Measurements from ENCODE around the gene DIO1.

Gene DIO1

DNA sequence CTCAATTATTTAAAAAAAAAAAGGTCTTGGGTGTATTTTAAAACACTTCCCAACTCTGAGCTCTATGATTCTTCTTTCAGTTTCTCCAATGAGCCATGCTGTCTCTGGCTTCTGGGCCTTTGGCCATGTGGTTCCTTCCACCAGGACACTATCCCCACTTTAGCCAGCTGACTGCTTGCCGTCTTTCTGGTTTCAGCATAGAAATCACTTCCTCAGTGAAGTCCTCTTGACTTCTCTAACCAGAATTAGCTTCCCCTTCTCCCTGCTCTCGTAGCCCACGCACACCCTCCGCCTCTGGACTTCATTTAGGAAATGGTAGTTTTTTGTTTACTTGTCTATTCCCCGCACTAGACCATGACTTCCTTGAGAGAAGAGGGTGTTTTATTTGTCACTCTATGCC lies 1.1 kb upstream of the DIO1 start:
- in situ Hi-C loops (cut with HindIII; ENCODE audit: low sequenced_read_pairs), result no loop called here

DNA sequence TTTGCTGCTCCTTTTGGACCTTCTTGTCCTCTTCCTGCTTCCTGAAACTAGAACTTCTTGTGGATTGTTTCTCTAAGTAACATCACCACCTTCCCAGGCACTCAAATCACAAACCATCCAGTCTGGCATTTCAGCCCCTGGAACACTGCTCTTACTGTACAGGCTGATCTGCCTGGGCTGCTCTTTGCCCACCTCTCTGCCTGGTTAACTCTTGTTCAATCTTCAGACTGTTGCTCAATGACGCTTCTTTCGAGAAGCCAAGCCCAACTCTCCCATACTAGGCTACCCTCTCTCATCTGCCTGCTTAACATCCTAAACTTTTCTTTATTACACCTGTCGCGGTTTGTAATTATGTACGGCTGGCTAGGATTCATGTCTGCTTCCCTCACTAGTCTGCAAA lies 657 bp downstream of the DIO1 start:
- in situ Hi-C loops (cut with HindIII; ENCODE audit: low sequenced_read_pairs), result no loop called here

DNA sequence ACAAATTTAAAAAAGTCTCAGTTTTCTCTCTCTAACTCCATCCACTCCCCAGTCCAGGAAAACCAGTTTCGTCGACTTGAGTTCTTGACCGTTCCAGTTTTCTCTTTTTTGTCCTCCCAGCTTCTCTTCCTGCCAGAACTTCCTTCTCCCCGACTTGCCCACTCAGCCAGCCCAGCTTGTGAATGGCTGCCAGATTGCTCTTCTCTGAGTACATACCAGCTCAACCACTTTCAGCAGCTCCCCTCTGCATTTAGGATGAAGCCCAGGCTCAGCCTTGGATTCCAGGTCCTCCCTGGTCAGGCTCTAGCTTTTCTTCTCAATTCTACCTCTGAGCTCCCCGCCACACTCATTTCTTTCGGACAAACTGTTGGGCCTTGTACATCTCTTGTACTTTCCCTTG lies 1.4 kb downstream of the DIO1 start:
- in situ Hi-C loops (cut with HindIII; ENCODE audit: low sequenced_read_pairs), result no loop called here

DNA sequence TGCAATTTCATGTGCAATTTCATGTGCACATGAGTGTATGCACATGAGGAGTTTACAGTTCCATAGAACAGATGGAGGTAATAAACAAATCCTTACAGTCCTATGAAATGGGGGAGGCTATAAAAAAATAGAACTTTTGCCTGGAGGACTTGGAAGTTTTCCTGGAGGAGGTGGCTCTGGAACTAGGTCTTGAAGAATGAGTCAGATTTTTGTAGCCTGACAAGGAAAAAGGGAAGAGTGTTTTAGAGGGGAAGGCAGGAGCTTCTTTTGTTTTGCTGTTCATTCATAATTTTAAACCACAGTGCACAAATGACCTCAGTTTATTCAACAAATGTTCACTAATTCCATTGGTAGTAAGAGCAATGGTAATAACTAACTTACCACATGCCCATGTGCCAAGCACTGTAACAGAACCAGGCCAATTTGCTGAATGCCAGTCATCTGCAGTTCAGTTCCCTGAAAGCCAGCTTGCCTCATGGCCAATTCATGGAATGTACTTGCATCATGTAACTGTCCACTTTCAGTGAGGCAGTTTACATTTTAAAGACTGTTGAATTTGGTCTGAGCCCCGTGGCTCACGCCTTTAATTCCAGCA lies 2.7 kb downstream of the DIO1 start:
- in situ Hi-C loops (cut with HindIII; ENCODE audit: low sequenced_read_pairs), result no loop called here

DNA sequence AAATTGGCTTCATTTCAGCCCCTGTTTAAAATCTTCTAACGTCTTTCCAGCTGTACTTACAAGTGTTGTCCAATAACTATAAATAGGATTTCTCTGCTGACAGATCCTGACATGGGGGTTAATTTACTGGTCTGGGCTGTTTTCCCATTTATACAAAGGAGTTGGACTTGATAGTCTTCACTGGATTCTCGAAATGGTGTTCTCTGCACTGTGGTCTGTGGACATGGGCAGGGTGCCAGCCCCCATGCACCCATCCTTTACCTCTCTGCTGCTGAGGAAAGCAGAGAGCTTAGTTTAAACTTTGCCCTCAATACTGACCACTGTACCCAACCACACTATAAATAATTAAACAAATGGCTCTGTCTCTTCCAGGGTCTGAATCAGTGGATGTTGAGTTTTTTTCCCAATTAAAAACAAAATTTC lies 5.2 kb downstream of the DIO1 start:
- in situ Hi-C loops (cut with HindIII; ENCODE audit: low sequenced_read_pairs), result no loop called here

DNA sequence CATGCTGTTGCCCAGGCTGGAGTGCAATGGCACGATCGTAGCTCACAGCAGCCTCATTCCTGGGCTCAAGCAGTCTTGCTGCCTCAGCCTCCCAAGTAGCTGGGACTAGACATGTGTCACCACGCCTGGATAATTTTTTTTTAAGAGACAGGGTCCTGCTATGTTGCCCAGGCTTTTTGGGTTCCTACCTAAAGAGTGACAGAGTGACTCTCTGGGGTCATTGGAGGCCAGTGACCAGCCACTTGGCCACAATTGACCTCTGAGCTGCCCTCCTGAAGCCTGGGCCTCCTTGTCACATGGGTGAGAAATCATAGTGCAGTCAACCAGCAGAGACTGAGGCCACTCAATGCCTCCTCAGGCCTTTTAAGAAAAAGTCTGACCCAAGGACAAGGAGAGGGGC lies 5.7 kb downstream of the DIO1 start:
- in situ Hi-C loops (cut with HindIII; ENCODE audit: low sequenced_read_pairs), result no loop called here

DNA sequence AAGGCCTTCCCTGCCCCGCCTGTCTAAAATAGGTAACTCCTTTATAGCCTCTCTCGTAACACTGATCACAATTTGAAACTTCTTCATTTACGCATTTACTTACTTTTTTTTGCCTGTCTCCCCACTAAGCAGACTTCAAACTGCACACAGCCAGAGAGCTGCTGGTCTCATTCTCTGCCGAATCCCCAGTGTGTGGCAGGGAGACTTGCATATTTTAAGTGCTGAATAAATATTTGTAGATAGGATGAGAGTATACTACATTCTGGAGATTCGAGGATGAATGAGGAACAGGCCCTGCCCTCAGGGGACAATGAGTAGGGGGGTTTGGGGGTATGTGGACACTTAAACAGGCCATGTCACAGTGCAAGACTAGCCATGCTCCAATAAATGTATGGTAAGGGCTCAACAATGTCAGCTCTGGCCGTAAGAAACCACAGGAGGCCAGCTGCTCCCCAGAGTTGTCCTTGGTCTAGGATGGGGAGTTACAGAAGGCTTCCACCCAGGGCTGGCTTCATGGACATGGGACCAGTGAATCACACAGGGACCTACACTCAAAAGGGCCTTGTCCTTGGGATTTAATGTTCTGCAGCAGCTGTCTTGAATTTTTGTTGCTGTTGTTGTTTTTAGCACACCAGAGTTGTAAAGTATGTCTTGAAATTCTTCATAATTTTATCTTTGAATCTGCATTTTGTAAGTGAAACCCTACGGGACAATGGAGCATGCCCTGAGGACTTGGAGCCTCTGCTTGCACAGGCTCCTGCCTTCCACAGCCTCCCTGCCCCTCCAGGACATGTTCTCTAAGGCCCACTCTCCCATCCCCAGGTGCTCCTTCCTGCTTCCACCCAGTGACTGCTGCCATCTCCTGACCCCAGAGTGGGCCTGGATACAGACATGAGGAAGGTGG lies 8.5 kb downstream of the DIO1 start:
- in situ Hi-C loops (cut with HindIII; ENCODE audit: low sequenced_read_pairs), result no loop called here

DNA sequence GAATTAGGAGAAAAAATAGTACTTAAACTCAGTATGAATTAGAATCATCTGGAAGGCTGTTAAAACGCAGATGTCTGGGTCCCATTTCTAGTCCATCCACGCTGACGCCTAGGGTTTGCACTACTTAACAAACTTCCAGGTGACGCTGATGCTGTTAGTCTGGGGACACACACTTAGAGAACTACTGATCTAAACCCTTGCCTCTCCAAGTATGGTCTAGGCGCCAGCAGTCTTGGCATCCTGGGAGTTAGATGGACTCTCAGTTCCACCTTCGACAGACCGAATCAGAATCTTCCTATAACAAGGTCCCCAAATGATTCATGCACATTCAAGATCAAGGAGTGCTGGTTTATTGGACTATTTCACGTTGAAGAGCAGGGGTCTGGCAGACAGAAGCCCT lies 11.5 kb downstream of the DIO1 start:
- in situ Hi-C loops (cut with HindIII; ENCODE audit: low sequenced_read_pairs), result no loop called here

DNA sequence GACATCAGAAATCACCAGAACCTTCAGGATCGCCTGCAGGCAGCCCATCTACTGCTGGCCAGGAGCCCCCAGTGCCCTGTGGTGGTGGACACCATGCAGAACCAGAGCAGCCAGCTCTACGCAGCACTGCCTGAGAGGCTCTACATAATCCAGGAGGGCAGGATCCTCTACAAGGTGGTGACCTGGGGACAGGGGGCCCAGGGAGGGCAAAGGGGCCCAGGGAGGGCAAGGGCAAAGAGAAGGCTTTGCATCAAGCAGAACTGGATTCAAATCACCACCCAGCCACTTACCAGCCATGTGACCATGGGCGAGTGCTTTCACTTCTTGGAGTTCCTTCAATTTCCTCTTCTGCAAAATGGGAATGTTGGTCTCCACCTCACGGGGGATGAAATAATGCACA lies 12.1 kb downstream of the DIO1 start:
- in situ Hi-C loops (cut with HindIII; ENCODE audit: low sequenced_read_pairs), result no loop called here

DNA sequence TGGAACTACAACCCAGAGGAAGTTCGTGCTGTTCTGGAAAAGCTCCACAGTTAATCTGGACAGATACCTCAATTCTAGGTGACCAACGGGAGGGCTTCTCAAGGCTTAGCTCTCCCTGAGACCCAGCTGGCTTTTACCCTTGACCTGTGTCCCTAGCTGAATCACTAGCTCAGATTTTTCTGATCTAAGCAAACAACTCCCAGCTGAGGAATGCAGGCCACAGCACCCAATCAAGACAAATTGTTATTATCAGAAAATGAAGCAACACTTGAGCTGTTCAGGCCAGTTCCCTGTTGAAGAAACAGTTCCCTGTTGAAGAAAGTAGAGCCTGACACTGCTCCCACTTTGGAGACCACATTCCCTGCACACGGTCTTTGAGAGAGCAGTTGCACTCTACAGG lies 16.0 kb downstream of the DIO1 start:
- in situ Hi-C loops (cut with HindIII; ENCODE audit: low sequenced_read_pairs), result no loop called here

DNA sequence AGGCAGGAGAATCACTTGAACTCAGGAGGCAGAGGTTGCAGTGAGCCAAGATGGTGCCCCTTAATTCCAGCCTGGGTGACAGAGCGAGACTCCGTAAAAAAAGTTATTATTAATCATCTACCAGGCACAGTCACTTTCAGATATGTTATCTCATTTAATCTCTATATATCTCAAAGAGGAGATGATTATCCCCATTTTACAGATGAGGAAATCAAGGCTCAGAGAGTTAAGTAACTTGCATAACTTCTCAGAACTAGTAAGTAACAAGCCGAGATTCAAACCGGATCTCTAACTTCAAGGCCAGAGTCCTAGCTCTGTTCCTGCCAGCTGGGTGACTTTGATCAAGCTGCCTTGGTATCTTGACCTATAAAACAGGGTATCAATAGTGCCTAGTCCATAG lies 17.5 kb downstream of the DIO1 start:
- in situ Hi-C loops (cut with HindIII; ENCODE audit: low sequenced_read_pairs), result no loop called here

DNA sequence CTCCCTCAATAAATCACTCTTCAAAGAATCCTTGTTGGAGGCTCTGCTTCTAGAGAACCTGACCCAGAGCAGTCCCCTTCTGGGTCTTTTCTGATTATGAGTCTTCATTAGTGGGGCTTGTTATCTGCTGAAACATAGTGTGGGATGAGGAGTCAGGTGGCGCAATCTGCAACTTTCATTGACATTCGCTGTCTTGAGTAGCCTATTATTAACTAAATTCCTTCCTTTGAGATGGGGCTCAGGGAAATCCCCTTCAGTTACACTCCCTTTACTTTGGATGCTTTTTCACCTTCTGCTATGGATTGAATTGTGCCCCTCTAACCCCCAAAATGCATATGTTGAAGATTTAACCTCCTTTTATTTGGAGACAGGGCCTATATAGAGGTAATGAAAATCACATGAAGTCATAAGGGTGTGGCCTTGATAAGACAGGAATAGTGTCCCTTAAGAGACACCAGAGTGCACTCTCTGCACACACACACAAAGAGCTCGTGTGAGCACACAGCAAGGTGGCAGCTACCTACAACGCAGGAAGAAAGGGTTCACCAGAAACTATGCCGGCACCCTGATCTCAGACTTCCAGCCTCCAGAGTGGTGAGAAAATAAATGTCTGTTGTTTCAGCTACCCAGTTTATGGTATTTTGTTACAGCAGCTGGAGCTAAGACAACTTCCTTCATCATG lies 19.5 kb downstream of the DIO1 start:
- in situ Hi-C loops (cut with HindIII; ENCODE audit: low sequenced_read_pairs), result no loop called here

DNA sequence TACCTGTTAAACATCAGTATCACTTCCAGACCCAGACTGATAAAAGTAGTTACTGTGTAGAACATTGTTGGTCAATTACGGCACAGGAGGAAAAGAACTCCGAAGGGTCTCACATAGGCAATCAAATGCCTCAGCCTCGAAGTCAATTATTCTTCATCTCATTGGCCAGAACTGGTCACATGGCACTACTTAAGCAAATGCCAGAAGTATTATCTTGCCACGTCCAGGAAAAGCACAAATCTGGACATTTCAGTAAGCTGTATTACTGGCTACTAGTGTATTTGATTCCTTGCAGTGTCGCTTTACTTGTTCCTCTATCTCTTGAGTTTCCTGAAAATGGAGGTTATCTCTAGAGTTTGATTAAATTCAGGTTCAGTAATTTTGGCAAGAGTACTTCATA lies 24.4 kb downstream of the DIO1 start:
- in situ Hi-C loops (cut with HindIII; ENCODE audit: low sequenced_read_pairs), result no loop called here

DNA sequence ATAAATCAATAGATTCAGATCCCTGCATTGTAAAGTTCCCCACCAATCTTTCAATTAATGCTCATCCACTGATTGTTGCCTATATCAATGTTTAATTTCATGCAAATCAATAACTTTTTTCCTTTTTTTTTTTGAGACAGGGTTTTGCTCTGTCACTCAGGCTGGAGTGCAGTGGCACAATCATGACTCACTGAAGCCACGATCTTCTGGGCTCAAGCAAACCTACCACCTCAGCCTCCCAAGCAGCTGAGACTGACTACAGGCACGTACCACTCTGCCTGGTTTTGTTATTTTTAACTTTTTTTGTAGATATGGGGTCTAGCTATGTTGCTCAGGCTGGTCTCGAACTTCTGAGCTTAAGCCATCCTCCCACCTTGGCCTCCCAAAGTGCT lies 25.7 kb downstream of the DIO1 start:
- in situ Hi-C loops (cut with HindIII; ENCODE audit: low sequenced_read_pairs), result no loop called here

DNA sequence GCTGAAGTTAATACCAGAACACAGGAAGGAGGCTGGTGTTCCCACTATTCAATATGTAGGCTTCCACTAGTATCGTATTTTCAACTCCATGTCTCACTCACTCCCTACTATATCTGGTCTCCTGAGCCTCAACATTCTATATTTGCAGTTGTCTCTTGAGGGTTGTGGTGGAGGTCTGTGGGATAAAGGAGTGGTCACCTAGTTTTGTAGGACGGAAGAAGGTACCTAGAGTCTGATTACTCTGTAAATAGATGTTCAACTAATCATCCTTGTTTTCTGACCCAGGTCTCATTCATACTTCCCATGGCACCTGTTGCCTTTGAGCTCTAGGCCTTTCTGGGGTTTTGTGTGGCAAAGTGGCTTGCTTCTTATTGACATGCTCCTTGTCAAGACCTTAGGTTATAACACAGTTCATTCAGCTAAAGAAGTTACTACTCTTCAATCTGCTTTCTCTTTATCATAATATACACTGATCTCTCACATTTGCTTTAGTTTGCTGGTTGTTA lies 33.4 kb downstream of the DIO1 start:
- in situ Hi-C loops (cut with HindIII; ENCODE audit: low sequenced_read_pairs), result no loop called here

DNA sequence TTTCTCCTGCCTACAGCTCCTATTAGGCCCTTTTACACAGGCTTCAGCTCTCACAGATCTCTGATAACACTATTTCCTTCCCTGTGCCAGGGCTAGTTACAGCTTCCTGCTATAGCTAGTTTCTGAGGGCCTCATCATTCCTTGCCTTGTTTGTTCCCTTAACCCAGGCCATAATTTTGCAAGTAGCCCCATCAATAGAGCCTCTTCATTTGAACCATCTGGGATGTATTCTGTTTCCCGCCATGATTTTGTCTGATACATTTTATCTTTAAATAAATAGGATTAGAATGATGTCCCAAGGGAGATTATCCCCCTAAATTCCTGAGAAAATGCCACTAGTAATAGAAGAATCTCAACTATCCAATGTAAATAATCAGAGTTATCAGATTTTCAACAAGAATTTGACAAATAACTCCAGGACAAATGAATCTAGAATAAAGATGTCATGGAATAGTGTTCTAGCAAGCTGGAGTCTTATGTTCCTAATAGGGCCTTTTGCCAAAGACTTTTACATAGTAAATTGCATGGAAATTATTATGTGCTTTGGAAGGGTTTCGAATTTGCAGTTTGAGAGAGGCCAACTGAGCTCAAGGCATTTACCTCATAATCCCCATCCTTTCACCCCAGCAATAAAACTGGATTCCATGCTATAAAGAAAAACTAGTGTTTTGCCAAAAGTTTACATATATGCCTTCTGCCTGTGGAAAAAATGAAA lies 35.4 kb downstream of the DIO1 start:
- in situ Hi-C loops (cut with HindIII; ENCODE audit: low sequenced_read_pairs), result no loop called here

DNA sequence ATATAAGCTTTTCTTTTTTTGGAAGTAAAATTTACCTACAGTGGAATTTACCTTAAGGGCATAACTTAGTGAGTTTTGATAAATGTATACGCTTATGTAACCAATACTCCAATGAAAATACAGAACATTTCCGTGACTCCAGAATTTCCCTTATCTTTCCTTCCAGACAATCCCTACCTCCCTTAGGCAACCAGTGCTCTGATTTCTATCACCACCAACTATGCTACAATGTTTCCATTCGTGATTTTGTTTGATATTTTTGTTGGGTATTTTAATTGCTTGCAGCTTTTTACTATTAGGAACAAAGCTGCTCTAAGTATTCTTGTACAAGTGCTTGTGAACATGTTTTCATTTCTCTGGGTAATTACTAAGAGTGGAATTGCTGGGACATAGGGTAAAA lies 36.9 kb downstream of the DIO1 start:
- in situ Hi-C loops (cut with HindIII; ENCODE audit: low sequenced_read_pairs), result no loop called here

DNA sequence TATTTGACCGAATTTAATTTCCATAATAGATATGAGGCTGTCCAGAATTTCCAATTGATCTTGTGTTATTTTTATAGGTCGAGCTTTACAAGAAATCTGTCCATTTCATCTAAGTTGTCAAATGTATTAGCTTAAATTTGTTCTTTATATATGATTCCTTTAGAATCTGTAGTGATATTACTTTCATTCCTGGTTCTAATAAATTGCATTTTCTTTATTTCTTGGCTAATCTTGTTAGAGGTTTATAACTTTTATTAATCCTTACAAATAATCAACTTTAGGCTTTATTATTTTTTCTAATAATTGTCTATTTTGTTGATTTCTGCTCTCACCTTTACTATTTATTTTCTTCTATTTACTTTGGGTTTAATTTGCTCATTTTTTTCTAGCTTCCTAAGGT lies 37.5 kb downstream of the DIO1 start:
- in situ Hi-C loops (cut with HindIII; ENCODE audit: low sequenced_read_pairs), result no loop called here

DNA sequence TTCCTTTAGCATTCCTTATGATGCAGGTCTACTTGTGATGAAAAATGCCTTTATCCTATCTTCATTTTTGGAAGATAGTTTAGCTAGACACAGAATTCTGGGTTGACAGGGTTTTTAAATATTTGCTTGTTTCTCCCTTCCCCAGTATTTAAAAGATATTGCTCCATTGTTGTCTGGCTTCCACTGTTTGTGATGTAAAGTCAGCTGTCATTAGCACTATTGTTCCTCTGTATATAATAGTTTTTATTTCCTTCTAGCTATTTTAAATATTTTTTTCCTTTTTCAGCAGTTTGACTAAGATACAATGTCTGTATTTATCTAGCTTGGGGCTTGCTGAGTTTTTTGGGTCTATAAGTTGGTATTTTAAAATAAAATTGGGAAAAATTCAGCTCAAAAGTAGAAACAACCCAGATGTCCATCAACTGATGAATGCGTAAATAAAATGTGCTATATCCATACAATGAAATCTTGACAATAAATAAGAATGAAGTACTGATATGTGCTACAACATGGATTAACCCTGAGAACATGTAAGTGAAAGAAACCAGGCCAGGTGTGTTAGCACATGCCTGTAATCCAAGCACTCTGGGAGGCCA lies 40.3 kb downstream of the DIO1 start:
- in situ Hi-C loops (cut with HindIII; ENCODE audit: low sequenced_read_pairs), result no loop called here

DNA sequence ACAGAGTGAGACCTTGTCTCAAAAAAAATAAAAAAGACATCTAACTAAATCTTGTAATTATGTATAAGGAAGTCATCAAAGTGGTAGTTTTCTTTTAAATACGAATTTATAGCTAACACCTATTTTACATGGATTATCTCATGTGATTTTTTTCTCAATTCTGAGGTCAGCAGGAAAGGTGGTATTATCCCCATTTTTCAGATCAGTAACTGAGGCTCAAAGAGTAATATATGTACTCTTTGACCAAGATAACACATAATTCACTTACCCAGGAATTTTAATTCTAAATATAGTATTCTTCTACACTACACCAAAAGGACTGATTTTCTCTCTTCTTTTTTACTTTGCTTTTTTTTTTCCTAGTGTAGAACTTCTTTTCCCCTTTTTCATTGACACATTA lies 42.4 kb downstream of the DIO1 start:
- in situ Hi-C loops (cut with HindIII; ENCODE audit: low sequenced_read_pairs), result no loop called here
